ENCODE data around the gene SLC7A14.

The SLC7A14 gene

GRCh38 chr3:170532573-170532972, 53.3 kb downstream of the SLC7A14 start:
- peak; percentile 73 for DNase-seq

DNA sequence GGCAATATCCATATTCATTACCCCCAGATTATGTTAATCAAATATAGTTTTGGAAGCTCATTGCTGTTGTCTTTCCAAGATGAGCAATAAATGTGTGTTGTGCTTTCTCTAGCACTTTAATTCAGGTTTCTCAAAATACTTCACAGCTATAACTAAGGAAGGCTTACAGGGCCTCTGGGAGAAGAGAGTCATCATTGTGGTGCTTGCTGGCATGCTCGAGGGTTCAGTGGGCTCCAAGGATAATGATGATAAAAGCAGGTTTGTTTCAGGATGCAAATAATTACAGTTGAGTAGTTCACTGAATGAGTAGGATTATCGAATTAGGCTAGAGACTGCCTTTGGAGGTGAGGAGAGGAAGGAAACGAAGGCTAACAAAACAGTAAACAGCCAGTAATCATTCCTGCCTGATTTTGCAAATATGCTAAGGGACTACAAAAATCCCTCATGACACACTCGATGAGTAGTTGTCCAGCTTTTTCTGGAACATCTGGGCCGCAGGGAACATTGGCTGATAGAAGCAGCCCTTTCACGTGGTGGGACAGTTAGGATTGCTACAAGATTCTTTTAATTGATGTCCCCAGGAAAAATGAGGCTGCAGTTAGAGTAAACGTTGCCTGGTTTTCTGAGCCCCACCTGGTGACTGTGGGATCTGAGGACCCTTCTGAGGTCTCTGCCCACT, 54.1 kb downstream of the SLC7A14 start:
- no peak for DNase-seq

GRCh38 chr3:170531054-170531453, 54.8 kb downstream of the SLC7A14 start:
- no peak for DNase-seq

- no peak for DNase-seq
Measured at GRCh38 chr3:170529912-170530311, 56.0 kb downstream of the SLC7A14 start.

DNA sequence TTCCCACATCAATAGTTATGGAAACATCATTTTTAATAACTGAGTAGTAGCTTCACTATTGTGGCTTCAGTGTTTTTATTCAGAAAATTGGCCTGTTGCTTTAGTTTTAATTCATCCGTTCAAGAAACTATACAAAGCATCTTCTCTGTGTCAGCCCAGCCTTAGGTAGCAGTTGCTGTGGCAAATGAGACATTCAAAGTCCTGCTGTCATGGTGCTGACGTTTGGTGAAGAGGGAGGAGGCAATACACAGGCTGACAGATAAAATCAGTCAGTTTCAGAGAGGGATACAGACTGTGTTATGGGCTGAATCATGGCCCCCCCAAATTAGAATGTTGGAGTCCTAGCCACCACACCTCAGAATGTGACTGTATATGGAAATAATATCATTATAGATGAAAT, 56.5 kb downstream of the SLC7A14 start:
- no peak for DNase-seq

DNA sequence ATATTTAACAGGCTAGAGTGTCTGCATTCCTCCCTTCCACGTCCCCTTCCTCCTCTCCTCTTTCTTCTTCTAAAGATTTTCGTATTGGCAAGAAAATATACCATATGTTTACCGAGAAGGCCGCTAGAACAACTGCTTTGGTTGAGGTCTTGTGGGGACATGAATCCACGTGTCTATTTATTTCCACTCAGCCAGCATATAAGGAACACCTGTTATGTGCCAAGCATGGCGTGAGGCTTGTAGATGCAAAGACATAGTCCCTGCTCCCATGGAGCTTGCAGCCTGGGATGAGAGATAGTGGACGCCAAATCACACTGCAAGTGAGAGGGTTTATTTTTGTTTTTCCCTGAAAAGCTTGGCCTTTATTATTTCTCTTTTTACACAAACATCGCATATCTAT, 57.1 kb downstream of the SLC7A14 start:
- DNase-seq: no peak

GRCh38 chr3:170524073-170524472, 61.8 kb downstream of the SLC7A14 start:
- no peak for DNase-seq

DNA sequence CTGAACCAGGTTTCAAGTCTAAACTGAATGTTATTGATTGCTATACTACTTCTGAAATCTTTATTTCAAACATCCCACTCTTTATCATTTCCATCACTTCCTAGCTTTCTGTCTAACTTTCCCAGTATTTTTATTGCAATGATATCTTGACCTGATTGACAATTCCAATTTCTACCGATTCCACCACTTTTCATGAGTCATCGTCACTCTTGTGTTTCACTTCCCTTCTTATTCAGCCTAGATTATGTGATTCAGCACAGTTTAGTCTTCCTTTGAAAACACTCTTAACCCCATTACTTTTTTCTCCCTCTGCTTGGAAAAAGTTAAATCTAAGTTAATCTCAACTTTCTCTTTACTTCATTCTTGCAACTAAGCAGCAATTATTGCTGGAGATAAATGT, 62.6 kb downstream of the SLC7A14 start:
- DNase-seq: no peak

GRCh38 chr3:170522201-170522600, 63.7 kb downstream of the SLC7A14 start:
- no peak for DNase-seq

- DNase-seq: no peak
Measured at GRCh38 chr3:170520996-170521395, 64.9 kb downstream of the SLC7A14 start.

DNA sequence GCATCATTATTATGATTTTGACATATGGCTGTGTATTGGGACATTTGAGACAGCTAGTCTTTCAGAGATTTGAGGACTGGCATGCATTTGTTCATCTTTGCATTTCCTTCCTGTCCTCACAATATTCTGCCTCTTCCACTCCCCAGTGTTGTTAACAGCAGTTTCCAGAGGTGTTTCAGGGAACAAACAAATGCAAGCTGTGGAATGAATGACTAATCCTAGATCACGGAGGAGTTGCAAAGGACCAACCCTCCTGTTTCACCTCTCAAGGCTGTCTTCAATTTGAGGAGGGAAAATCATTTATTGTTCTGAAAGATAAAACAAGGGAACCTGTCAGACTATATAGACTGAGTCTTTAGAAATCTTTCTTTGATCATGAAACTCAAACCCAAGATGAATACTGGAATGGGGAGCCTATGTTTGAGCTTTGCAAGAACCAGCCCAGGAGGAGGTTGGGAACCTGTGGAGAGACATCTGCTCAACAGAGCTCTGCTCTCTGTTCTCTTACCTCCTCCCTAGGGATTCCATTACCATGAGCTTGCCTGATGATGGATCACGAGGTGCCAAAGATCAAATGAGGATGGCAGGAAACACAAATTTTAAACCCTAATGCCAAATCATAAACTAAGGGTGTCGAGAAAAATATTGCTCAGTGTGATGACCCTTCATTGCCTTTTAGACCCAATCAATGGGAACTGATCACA, 68.5 kb downstream of the SLC7A14 start:
- DNase-seq: no peak

- no peak for DNase-seq
Measured at GRCh38 chr3:170513642-170514041, 72.2 kb downstream of the SLC7A14 start.

GRCh38 chr3:170511371-170511770, 74.5 kb downstream of the SLC7A14 start:
- DNase-seq: no peak

DNA sequence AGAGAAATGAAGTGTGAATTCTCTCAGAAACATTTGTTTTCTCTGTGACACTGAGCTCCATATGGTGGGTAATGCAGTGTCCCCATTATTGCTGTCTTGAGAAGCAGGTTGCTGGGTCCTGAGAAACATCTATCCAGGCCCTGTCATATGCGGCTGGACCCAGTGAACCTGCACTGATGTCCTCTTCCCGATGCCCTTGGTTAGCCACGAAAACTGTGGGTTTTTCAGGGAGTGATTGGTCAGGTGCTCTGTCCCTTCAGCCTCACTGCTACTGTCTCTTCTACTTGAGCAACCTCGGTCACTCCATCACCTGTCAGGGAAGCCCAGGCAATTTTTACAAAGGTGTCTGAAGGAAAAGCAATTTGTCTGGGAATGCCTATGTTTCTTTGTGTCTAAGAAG, 77.0 kb downstream of the SLC7A14 start:
- no peak for DNase-seq

GRCh38 chr3:170508291-170508690, 77.6 kb downstream of the SLC7A14 start:
- DNase-seq: no peak

DNA sequence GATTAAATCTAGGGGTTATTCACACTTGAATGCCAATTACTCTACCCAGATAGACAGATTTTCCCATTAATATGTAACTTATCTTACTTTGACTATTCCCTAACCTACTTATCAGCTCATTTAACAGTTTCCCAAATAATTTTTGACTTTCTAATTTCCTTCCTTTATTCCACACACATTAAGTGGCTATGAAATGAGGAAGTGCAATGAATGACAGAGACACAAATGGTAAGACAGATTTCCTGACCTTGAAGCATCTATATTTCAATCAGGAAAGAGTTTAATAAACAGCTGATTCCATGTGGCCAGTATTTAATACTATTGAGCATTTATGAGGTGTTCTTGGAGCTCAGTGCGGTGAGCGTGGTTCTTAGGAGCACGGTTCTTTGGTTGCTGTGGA, 78.8 kb downstream of the SLC7A14 start:
- DNase-seq: no peak

- DNase-seq: no peak
Measured at GRCh38 chr3:170506556-170506955, 79.3 kb downstream of the SLC7A14 start.

DNA sequence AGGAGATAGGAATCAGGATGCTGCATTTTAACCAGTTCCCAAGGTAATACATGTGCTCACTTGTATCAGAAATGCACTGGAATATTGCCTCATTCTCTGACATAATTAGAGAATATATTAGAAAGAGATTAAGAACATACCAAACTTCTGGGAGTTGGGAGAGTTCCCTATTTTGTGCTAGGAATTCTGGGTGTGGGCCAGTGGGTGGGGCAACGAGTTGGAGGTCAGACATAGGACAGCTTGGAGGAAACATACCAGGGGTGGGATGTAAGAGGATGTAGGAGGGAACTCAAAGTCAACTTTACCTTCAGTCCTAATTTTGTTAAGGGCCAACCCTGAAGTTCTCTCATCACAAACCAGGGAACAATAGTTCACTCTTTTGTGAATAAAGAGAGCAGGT, 83.6 kb downstream of the SLC7A14 start:
- no peak for DNase-seq

DNA sequence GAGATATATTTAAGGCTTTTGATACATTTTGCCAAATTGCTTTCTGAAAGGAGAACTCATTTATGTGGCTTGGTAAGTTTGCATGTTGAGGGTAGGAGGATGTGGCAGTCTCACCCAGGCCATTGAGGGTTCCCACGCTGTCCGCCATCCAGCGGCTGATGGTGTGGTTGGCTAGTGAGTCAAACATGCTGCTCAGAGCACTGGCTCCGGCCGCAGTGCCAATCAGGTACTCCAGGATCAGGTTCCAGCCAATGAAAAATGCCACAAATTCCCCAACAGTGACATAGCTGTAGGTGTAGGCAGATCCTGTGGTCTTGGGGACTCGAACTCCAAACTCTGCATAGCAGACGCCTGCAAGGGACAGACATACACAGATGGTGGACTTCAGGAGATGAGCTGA, 84.9 kb downstream of the SLC7A14 start:
- no peak for DNase-seq

DNA sequence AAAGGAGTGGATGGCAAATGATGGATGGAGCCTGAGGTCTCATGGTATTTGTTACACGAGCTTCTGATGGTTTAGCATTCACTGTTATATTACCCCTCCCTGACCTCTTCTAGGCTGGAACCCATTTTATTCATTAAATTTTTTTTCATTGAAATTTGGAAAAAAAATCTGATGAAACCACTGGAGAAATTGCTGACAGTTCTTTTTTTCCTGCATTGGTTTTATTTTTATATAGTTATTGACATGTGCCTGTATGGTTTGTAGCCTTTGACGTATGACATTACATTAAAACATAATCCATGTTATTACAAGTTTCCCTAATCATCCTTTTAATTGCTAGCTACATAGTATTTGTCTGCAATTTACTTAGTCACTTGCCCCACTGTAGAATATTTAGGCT, 85.4 kb downstream of the SLC7A14 start:
- DNase-seq: no peak

DNA sequence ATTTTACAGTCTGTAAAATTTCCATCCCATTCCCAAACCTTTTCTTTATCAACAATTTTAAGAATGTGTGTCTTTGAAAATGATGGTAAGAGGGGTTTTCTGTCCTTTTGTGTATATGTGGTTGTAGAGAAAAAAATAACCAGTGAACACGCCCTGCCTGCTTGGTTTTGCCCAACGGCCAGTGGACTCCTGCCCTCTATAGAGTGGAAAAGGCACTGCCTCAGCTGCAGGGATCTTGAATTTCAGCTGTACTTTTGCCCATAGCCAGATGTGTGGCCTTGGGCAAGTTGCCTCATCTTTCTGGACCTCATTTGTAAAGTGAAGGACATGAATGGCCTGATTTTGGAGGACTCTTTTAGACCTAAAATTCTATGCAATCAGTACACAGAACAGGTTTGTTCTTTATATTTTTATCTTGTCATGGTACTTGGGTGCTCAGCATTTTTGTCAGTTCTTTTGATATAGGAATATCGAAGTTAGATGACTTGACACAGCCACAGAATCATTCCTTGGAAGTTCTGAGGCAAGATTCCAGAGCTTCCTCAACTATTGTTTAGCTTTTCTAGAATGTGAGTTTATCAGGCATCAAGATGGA, 86.2 kb downstream of the SLC7A14 start:
- no peak for DNase-seq

GRCh38 chr3:170497207-170498095, 88.4 kb downstream of the SLC7A14 start:
- no peak for DNase-seq

DNA sequence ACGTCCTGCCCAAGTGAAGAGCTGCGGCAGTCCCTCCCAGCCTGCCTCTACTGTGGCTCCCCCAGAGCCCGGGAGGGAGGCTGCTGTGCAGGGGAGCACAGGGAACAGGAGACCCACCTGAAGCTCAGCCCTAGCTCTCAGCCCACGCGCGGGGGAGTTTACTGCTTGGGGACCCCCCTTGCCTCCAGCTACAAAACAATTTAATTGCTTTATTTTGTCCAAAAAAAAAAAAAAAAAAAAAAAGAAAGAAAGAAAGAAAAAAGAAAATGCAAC, 89.1 kb downstream of the SLC7A14 start:
- no peak for DNase-seq
